Calu3 (cell line): Measurements from ENCODE around the gene KRT28. TPM values are rescaled to one million over a fixed set of nuclear protein-coding genes. Genes with fewer than 3 reads are reported as not detected.

Source experiments
- BruUV-seq: library from RNA; stranded (reverse); fragments of 400-500 nt; replicated peaks from 2 replicates; lab custom pipeline; 2021; lab: Mats Ljungman, UMichigan
- CTCF ChIA-PET: fragments of 300-600 bp; sonication (Branson Sonifier 250); formaldehyde crosslinking; loops from one replicate; lab custom pipeline; 2022; ENCODE audit warnings: antibody characterized with exemption; lab: Charles Lee
- DNase-seq: peaks from one replicate; pipeline ENCODE4 v3.0.0; 2022
- H3K27ac Mint-ChIP-seq: one replicate; pipeline ENCODE4 v1.8.0; 2022; ENCODE audit warnings: mixed read lengths; ENCODE audit not compliant: unreplicated experiment
- H3K27me3 Mint-ChIP-seq: one replicate; pipeline ENCODE4 v1.8.0; 2022; ENCODE audit warnings: mixed read lengths; ENCODE audit not compliant: unreplicated experiment
- H3K36me3 Mint-ChIP-seq: one replicate; pipeline ENCODE4 v1.8.0; 2022; ENCODE audit warnings: mild to moderate bottlenecking, moderate library complexity, mixed read lengths; ENCODE audit not compliant: insufficient read depth, unreplicated experiment
- H3K4me1 Mint-ChIP-seq: one replicate; pipeline ENCODE4 v1.8.0; 2022; ENCODE audit warnings: mild to moderate bottlenecking, low read depth, mixed read lengths; ENCODE audit not compliant: unreplicated experiment
- H3K4me3 Mint-ChIP-seq: one replicate; pipeline ENCODE4 v1.8.0; 2022; ENCODE audit warnings: mild to moderate bottlenecking, low read depth, moderate library complexity, mixed read lengths; ENCODE audit not compliant: unreplicated experiment
- H3K9me3 Mint-ChIP-seq: one replicate; pipeline ENCODE4 v1.8.0; 2022; ENCODE audit warnings: low read depth, mixed read lengths; ENCODE audit not compliant: unreplicated experiment
- CTCF ChIP-seq: fragments of 200-600 bp; IDR thresholded peaks from one replicate; pipeline ENCODE4 v1.8.0; 2022; ENCODE audit warnings: antibody characterized with exemption; ENCODE audit not compliant: unreplicated experiment
- intact Hi-C: fragments of 100-400 bp; cut with micrococcal nuclease; formaldehyde crosslinking; loops from one replicate; pipeline ENCODE4 v1.10.0; 2022; ENCODE audit not compliant: unreplicated experiment
- total RNA-seq: library from RNA; stranded (reverse); gene quantifications from 2 replicates; pipeline ENCODE4 v1.2.3, GENCODE V29; 2022

Gene KRT28
- total RNA-seq, 1 experiment from 2014 or later = not detected

- Mint-ChIP-seq H3K27ac (no peak overlapping the region), H3K9me3 (peaks cover 26% of the 10 kb centered on the region), H3K27me3 (peaks cover 71% of the 10 kb centered on the region), H3K36me3 (no peaks in the 10 kb centered on the region), H3K4me1 (no peaks in the 10 kb centered on the region), H3K4me3 (no peak overlapping the region)
- CTCF ChIA-PET = interaction anchor here (0.5 to 4.3 kb wide), 16 partner anchors 9 to 1034 kb away, joined by 3 to 39 read pairs (median 4); partner anchors contain the start of gene KRT26
- no peak for DNase-seq
- TF ChIP-seq CTCF = no peak
- intact Hi-C loops = no loop called here
- no TSS peak for BruUV-seq
Observed at GRCh38 chr17:40760105-40761016, 39.4 kb downstream of the KRT28 start.

- Mint-ChIP-seq H3K9me3 (peaks cover 8% of the 10 kb centered on the region), H3K36me3 (no peaks in the 10 kb centered on the region), H3K27me3 (peaks cover 73% of the 10 kb centered on the region), H3K4me1 (no peaks in the 10 kb centered on the region), H3K4me3 (no peak within 1 kb of the TSS), H3K27ac (no peak within 1 kb of the TSS)
- BruUV-seq = no TSS peak
- no peak for DNase-seq
- no peak for TF ChIP-seq CTCF
- intact Hi-C loops = no loop called here
- CTCF ChIA-PET = interaction anchor here (0.5 to 9.7 kb wide), 17 partner anchors 9 to 383 kb away, joined by 3 to 116 read pairs (median 3); no protein-coding TSS in a partner anchor
Observed at GRCh38 chr17:40755231-40755630, 44.5 kb downstream of the KRT28 start, which contains the start of gene KRT25. TSS of gene KRT25 (minus strand) at chr17:40755331. CDS start at chr17:40755271, 60 bp downstream.

- Mint-ChIP-seq H3K9me3 (no peaks in the 10 kb centered on the region), H3K4me1 (no peaks in the 10 kb centered on the region), H3K27ac (no peak overlapping the region), H3K27me3 (peaks cover 73% of the 10 kb centered on the region), H3K36me3 (no peaks in the 10 kb centered on the region), H3K4me3 (no peak overlapping the region)
- BruUV-seq = no TSS peak
- intact Hi-C loops = loop anchor here (2.0 kb wide), 1 partner anchor 21 kb away; no protein-coding TSS in a partner anchor
- no peak for TF ChIP-seq CTCF
- CTCF ChIA-PET = interaction anchor here (0.6 to 9.7 kb wide), 31 partner anchors 8 to 971 kb away, joined by 3 to 116 read pairs (median 4); partner anchors contain the start of gene KRT26
- DNase-seq = no peak
Observed at GRCh38 chr17:40753804-40754203, 46.0 kb downstream of the KRT28 start.

GRCh38 chr17:40751065-40751464 lies 48.7 kb downstream of the KRT28 start:
- TF ChIP-seq CTCF = no peak
- H3K4me1 Mint-ChIP-seq = no peaks in the 10 kb centered on the region
- no peak for DNase-seq
- H3K27me3 Mint-ChIP-seq = peaks cover 76% of the 10 kb centered on the region
- H3K4me3 Mint-ChIP-seq = no peak overlapping the region
- H3K9me3 Mint-ChIP-seq = no peaks in the 10 kb centered on the region
- BruUV-seq = no TSS peak
- CTCF ChIA-PET = interaction anchor here (0.6 to 9.7 kb wide), 9 partner anchors 11 to 218 kb away, joined by 3 to 116 read pairs (median 7); no protein-coding TSS in a partner anchor
- H3K27ac Mint-ChIP-seq = no peak overlapping the region
- intact Hi-C loops = no loop called here
- H3K36me3 Mint-ChIP-seq = no peaks in the 10 kb centered on the region
